22Rv1 (cell line): ENCODE results near the gene UNK.

Source experiments
- H3K27ac ChIP-seq: fragments of 450-650 bp; 2 replicates; pipeline ENCODE4 v1.5.1; 2017
- CTCF ChIP-seq: fragments of 450-650 bp; IDR thresholded peaks from 2 replicates; pipeline ENCODE4 v1.5.1; 2017; ENCODE audit warnings: mild to moderate bottlenecking
- ZFX ChIP-seq: fragments of 450-650 bp; IDR thresholded peaks from 2 replicates; pipeline ENCODE4 v1.6.1; 2017; ENCODE audit warnings: antibody characterized with exemption, borderline replicate concordance

UNK gene

GRCh38 chr17:75767881-75768280 lies 16.7 kb upstream of the UNK start:
- no peak for TF ChIP-seq CTCF
- no peak for TF ChIP-seq ZFX
- H3K27ac ChIP-seq = no peak overlapping the region

GRCh38 chr17:75769536-75769935 lies 15.1 kb upstream of the UNK start:
- TF ChIP-seq ZFX (no peak), CTCF (no peak)
- H3K27ac ChIP-seq = peak overlapping the region; percentile 67

GRCh38 chr17:75771334-75772281 lies 13.0 kb upstream of the UNK start:
- TF ChIP-seq ZFX = no peak
- TF ChIP-seq CTCF = peak; percentile 37; the same call in 1 of the 2 replicates
- no peak overlapping the region for H3K27ac ChIP-seq

GRCh38 chr17:75773121-75773807 lies 11.3 kb upstream of the UNK start:
- TF ChIP-seq ZFX (no peak), CTCF (no peak)
- H3K27ac ChIP-seq = no peak overlapping the region

GRCh38 chr17:75773808-75774470 lies 10.7 kb upstream of the UNK start:
- TF ChIP-seq CTCF = no peak
- no peak for TF ChIP-seq ZFX
- no peak overlapping the region for H3K27ac ChIP-seq

- H3K27ac ChIP-seq = peak overlapping the region; percentile 99
- TF ChIP-seq CTCF = no peak
- TF ChIP-seq ZFX = no peak
These were observed 10.1 kb upstream of the UNK start for GRCh38 chr17:75774471-75774990.
